Smooth muscle cell (in vitro differentiated cells): ENCODE measurements around the gene BRWD1. TPM values are rescaled to one million over a fixed set of nuclear protein-coding genes. Genes with fewer than 3 reads are reported as not detected.
A peak's percentile ranks its signal among the peaks of the same experiment; 100 is the strongest.

Experiments
- DNase-seq: peaks from one replicate; lab custom pipeline; 2025; ENCODE audit not compliant: unreplicated experiment; lab: John Stamatoyannopoulos, UW
- H2AFZ ChIP-seq: fragments of 200-600 bp; sonication (generic); 2 replicates; pipeline ENCODE4 v1.6.0; 2016; ENCODE audit warnings: antibody characterized with exemption, low read depth, mild to moderate bottlenecking
- H3F3A ChIP-seq: fragments of 200-600 bp; sonication (generic); 2 replicates; pipeline ENCODE4 v1.6.0; 2017; ENCODE audit warnings: antibody characterized with exemption, low read depth
- H3K27ac ChIP-seq: fragments of 200-600 bp; sonication (generic); 2 replicates; pipeline ENCODE4 v1.5.1; 2016; ENCODE audit warnings: low read depth, mild to moderate bottlenecking
- H3K27me3 ChIP-seq: fragments of 200-600 bp; sonication (generic); 2 replicates; pipeline ENCODE4 v1.6.1; 2016; ENCODE audit warnings: low read depth, mild to moderate bottlenecking
- H3K36me3 ChIP-seq: fragments of 200-600 bp; sonication (generic); 2 replicates; pipeline ENCODE4 v1.5.1; 2016; ENCODE audit warnings: low read depth
- H3K4me1 ChIP-seq: fragments of 200-600 bp; sonication (generic); 2 replicates; pipeline ENCODE4 v1.5.1; 2016; ENCODE audit warnings: low read depth
- H3K4me2 ChIP-seq: fragments of 200-600 bp; sonication (generic); 2 replicates; pipeline ENCODE4 v1.6.0; 2016; ENCODE audit warnings: mild to moderate bottlenecking
- H3K4me3 ChIP-seq: fragments of 200-600 bp; sonication (generic); 2 replicates; pipeline ENCODE4 v1.5.1; 2016; ENCODE audit warnings: mild to moderate bottlenecking
- H3K79me2 ChIP-seq: fragments of 200-600 bp; sonication (generic); 2 replicates; pipeline ENCODE4 v1.6.0; 2016; ENCODE audit warnings: low read depth, mild to moderate bottlenecking
- H3K9ac ChIP-seq: fragments of 200-600 bp; sonication (generic); 2 replicates; pipeline ENCODE4 v1.6.0; 2016; ENCODE audit warnings: low read depth
- H3K9me3 ChIP-seq: fragments of 200-600 bp; sonication (generic); replicated peaks from 2 replicates; pipeline ENCODE4 v1.5.1; 2016; ENCODE audit warnings: low read depth
- H4K20me1 ChIP-seq: fragments of 200-600 bp; sonication (generic); 2 replicates; pipeline ENCODE4 v1.6.0; 2016; ENCODE audit warnings: low read depth
- WGBS: methylation state at CpG from one replicate; pipeline ENCODE4 v1.1.7; 2016; ENCODE audit warnings: low lambda C conversion rate; 5-methylcytosine and 5-hydroxymethylcytosine counted together
- polyA plus RNA-seq: library from polyadenylated mRNA; unstranded; fragments of >200 nt; fragmentation: Nextera tagmentation; extraction: Ambion mirVana; gene quantifications from 2 replicates; pipeline ENCODE4 v1.2.1, GENCODE V29; 2016
- total RNA-seq: library from RNA; depleted of rRNA; stranded (reverse); fragments of >200 nt; gene quantifications from 2 replicates; pipeline ENCODE4 v1.2.3, GENCODE V29; 2014
- TF ChIP-seq, protein P1 (sequence below): fragments of 200-600 bp; sonication (generic); IDR thresholded peaks from 2 replicates; pipeline ENCODE4 v1.5.1; 2017; ENCODE audit warnings: borderline replicate concordance, mild to moderate bottlenecking, antibody characterized with exemption; ENCODE audit not compliant: insufficient read depth, poor library complexity, severe bottlenecking

The BRWD1 gene
- total RNA-seq (51.0 and 61.4 TPM in 2 replicates), polyA plus RNA-seq (19.0 and 23.5 TPM in 2 replicates)

DNA sequence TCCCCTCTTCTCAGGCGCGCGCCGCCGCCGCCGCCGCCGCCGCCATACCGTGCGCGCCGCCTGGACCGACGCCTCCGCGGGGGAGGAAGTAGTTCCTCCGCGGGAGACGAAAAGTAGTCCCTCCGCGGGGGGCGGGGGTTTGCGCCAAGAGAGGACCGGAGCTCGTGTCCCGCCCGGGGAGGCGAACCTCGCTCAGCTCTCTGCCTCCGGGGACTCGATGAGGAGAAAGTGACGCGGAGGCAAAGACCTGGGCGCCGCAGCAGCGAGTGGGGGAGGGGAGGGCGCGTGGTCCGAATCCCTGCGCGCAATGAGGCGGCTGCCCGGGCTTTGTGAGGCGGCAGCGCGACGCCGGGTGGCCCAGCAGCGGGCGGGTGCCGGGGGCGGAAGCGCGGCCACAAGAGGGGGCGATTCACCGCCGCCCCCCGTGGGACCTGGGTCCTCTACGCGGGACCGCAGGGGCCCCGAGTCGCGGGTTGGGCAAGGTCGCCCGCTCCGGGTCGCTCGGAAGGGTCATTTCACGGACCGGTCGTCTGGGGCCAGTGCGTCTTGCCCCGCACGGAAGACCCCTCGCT, at the start of gene BRWD1:
BRWD1 (minus strand) TSS at position 62 of the 572 bp plus-strand sequence. CDS start 141 bp downstream, outside the sequence.
- Histone ChIP-seq H3K36me3 (no peaks in the 10 kb centered on the region), H3K4me3 (peak within 1 kb of the TSS; percentile 93), H3F3A (peaks cover 8% of the 10 kb centered on the region), H4K20me1 (peaks cover 33% of the 10 kb centered on the region), H3K4me1 (peaks cover 13% of the 10 kb centered on the region), H3K9me3 (no peaks in the 10 kb centered on the region), H3K4me2 (peak within 1 kb of the TSS; percentile 99), H2AFZ (peak within 1 kb of the TSS; percentile 96), H3K79me2 (peaks cover 33% of the 10 kb centered on the region), H3K27me3 (no peaks in the 10 kb centered on the region), H3K27ac (peak within 1 kb of the TSS; percentile 97), H3K9ac (peak within 1 kb of the TSS; percentile 95)
- TF ChIP-seq, protein P1, sequence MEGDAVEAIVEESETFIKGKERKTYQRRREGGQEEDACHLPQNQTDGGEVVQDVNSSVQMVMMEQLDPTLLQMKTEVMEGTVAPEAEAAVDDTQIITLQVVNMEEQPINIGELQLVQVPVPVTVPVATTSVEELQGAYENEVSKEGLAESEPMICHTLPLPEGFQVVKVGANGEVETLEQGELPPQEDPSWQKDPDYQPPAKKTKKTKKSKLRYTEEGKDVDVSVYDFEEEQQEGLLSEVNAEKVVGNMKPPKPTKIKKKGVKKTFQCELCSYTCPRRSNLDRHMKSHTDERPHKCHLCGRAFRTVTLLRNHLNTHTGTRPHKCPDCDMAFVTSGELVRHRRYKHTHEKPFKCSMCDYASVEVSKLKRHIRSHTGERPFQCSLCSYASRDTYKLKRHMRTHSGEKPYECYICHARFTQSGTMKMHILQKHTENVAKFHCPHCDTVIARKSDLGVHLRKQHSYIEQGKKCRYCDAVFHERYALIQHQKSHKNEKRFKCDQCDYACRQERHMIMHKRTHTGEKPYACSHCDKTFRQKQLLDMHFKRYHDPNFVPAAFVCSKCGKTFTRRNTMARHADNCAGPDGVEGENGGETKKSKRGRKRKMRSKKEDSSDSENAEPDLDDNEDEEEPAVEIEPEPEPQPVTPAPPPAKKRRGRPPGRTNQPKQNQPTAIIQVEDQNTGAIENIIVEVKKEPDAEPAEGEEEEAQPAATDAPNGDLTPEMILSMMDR = peak; percentile 26
- WGBS = 1% methylated on average over 42 of the region's 78 CpGs
- peak; percentile 77 for DNase-seq

DNA sequence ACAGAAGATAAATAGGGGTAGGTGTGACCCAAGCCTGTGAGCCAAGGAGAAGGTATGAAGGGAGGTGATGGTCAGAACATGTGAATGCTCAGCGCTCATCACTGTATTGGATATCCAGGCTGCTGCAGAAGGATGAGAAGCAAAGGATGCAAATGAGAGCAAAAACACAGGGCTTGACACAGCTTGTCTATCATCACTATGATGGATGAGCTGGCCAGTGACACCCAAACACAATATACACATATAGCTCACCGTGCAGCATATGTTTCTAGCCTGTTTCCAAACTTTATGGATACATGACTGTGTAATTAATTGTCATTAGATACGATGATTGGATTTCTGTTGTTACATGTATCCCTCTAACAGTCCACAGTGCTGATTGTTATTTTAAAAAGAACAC, 49.3 kb upstream of the BRWD1 start:
- no peaks in the 10 kb centered on the region for H3K36me3 ChIP-seq
- no peaks in the 10 kb centered on the region for H3K4me1 ChIP-seq
- H3K27me3 ChIP-seq = no peaks in the 10 kb centered on the region
- no peak overlapping the region for H3K9ac ChIP-seq
- H3K4me2 ChIP-seq = no peak overlapping the region
- H4K20me1 ChIP-seq = no peaks in the 10 kb centered on the region
- H3F3A ChIP-seq = peaks cover 6% of the 10 kb centered on the region
- H3K27ac ChIP-seq = no peak overlapping the region
- TF ChIP-seq, protein P1 = no peak
- no peaks in the 10 kb centered on the region for H3K9me3 ChIP-seq
- H2AFZ ChIP-seq = no peak overlapping the region
- DNase-seq = no peak
- WGBS = 98% methylated on average over 3 of the region's 3 CpGs
- H3K4me3 ChIP-seq = no peak overlapping the region
- no peaks in the 10 kb centered on the region for H3K79me2 ChIP-seq

DNA sequence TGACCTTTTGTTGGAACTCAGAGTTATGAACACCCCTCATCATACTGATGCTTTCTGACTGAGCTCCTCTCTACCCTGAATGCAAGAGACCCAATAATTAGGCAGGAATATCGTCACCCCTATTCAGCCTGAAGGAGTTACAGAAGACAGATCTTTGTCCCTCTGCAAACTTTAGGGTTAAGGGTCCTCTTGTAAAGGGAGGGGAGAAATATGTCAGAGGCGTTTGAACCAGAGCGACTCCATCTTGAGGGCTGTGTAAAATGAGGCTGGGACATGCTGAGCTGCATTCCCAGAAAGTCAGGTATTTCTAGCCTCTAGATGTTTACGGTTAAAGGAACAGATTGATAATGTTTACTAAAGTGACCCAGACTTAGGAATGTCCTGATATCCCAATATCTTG, 46.0 kb upstream of the BRWD1 start:
- Histone ChIP-seq H3K36me3 (no peaks in the 10 kb centered on the region), H3K4me2 (no peak overlapping the region), H3K4me3 (no peak overlapping the region), H3F3A (peaks cover 6% of the 10 kb centered on the region), H3K9me3 (no peaks in the 10 kb centered on the region), H3K27ac (no peak overlapping the region), H3K79me2 (no peaks in the 10 kb centered on the region), H2AFZ (no peak overlapping the region), H3K27me3 (no peaks in the 10 kb centered on the region), H3K9ac (no peak overlapping the region), H3K4me1 (no peaks in the 10 kb centered on the region), H4K20me1 (no peaks in the 10 kb centered on the region)
- no peak for DNase-seq
- TF ChIP-seq, protein P1 = no peak
- WGBS = 87% methylated on average over 4 of the region's 4 CpGs

DNA sequence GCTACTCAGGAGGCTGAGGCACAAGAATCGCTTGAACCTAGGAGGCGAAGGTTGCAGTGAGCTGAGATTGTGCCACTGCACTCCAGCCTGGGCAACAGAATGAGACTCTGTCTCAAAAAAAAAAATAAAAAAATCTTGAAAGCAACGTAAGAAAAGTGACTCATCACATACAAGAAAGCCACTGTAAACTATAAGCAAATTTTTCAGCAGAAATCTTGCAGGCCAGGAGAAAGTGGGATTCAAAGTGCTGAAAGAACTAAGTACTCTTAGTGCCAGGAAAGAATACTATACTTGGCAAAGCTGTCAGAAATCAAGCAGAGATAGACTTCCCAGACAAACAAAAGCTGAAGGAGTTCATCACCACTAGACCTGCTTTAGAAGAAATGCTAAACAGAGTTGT, 39.9 kb upstream of the BRWD1 start:
- peaks cover 2% of the 10 kb centered on the region for H3K79me2 ChIP-seq
- TF ChIP-seq, protein P1 = no peak
- peaks cover 7% of the 10 kb centered on the region for H3K4me1 ChIP-seq
- no peak overlapping the region for H3K9ac ChIP-seq
- H3K27ac ChIP-seq = no peak overlapping the region
- no peak for DNase-seq
- peaks cover under 1% of the 10 kb centered on the region for H4K20me1 ChIP-seq
- no peaks in the 10 kb centered on the region for H3F3A ChIP-seq
- no peak overlapping the region for H3K4me3 ChIP-seq
- no peak overlapping the region for H3K4me2 ChIP-seq
- no peaks in the 10 kb centered on the region for H3K9me3 ChIP-seq
- no peak overlapping the region for H2AFZ ChIP-seq
- H3K27me3 ChIP-seq = no peaks in the 10 kb centered on the region
- no peaks in the 10 kb centered on the region for H3K36me3 ChIP-seq
- WGBS = 73% methylated on average over 3 of the region's 3 CpGs
